Measurements from ENCODE around the gene OSBP2. TPM values are rescaled to one million over a fixed set of nuclear protein-coding genes. Genes with fewer than 3 reads are reported as not detected.

OSBP2 gene
- total and polyA plus RNA-seq, 10 of the 15 experiments (the other 5 are each of a cell fraction or from before 2014, with no cell fraction given) = 0.11 to 7.7 (median 3.6) TPM

DNA sequence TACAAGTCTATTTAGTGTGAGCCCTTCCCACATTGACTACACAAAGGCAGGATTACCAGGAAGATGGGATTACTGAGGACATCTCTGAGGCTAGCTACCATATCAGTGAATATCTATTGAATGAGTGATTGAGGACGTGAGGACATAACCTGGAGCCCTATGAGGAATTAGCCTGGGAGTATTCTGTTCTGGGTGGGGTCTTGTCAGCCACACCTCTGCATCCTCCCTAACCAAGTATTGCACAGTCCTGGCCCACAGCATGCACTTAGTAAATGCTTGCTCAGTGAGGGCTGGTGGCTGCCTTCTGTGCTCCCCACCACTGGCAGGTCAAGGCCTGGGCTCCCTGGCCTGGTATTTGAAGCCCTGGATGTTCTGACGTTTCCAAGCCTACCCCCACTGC is 41.8 kb upstream of the OSBP2 start:
- ChIA-PET POLR2A (interaction anchor here (0.5 kb wide), 1 partner anchor 1978 kb away, joined by 3 read pairs; no protein-coding TSS in a partner anchor), CTCF (interaction anchor here (1.0 kb wide), 1 partner anchor 8 kb away, joined by 8 read pairs; no protein-coding TSS in a partner anchor), SMC1A (ENCODE audit: uncharacterized antibody, unreplicated experiment) (no interaction called here), RAD21 (ENCODE audit: unreplicated experiment) (no interaction called here)
- Histone ChIP-seq H3K9me3 (replicated peaks; ENCODE audit: control insufficient read depth, insufficient read depth, low read length) (no peaks in the 10 kb centered on the region), H3K4me2 (ENCODE audit: control insufficient read depth, insufficient read depth) (no peak overlapping the region), H3K27ac (ENCODE audit: control insufficient read depth, insufficient read depth) (no peak overlapping the region), H2AFZ (ENCODE audit: control insufficient read depth, low read depth, low read length) (no peak overlapping the region), H3K9ac (ENCODE audit: control insufficient read depth, insufficient read depth, low read length) (no peak overlapping the region), H3K36me3 (ENCODE audit: control insufficient read depth in 2 of 2, insufficient read depth in 2 of 2, low read length in 1 of 2) (no peaks in the 10 kb centered on the region), H3K4me1 (ENCODE audit: control insufficient read depth, insufficient read depth, low read length) (peaks cover 8% of the 10 kb centered on the region), H3K4me3 (no peak overlapping the region), H4K20me1 (ENCODE audit: control insufficient read depth, insufficient read depth) (no peaks in the 10 kb centered on the region), H3K79me2 (ENCODE audit: control insufficient read depth, insufficient read depth, low read length) (no peaks in the 10 kb centered on the region), H3K27me3 (replicated peaks in 1 of 2; ENCODE audit: control insufficient read depth in 2 of 2, insufficient read depth in 2 of 2, low read length in 1 of 2) (no peaks in the 10 kb centered on the region)
- intact Hi-C loops (cut with micrococcal nuclease; ENCODE audit: unreplicated experiment) = no loop called here
- no peak for FAIRE-seq
- ATAC-seq = no peak
- DNase-seq (ENCODE audit: low read depth, low spot score) = no peak
- 30% methylated on average over 2 of the region's 2 CpGs for WGBS (ENCODE audit: insufficient coverage, insufficient replicate concordance, low lambda C conversion rate, missing lambda C conversion rate)
- BruUV-seq (replicated peaks) = no TSS peak
- in situ Hi-C loops (cut with MboI) = no loop called here
- TF ChIP-seq PAX8 (IDR thresholded peaks at IDR 0.05) = no peak
- no peak for TF ChIP-seq MTA2 (IDR thresholded peaks at IDR 0.05; ENCODE audit: low read depth)
- TF ChIP-seq ATF7 (IDR thresholded peaks at IDR 0.05; ENCODE audit: low read depth) = no peak
- TF ChIP-seq STAT1 (conservative IDR thresholded peaks at IDR 0.05) = no peak
- TF ChIP-seq, protein P1, sequence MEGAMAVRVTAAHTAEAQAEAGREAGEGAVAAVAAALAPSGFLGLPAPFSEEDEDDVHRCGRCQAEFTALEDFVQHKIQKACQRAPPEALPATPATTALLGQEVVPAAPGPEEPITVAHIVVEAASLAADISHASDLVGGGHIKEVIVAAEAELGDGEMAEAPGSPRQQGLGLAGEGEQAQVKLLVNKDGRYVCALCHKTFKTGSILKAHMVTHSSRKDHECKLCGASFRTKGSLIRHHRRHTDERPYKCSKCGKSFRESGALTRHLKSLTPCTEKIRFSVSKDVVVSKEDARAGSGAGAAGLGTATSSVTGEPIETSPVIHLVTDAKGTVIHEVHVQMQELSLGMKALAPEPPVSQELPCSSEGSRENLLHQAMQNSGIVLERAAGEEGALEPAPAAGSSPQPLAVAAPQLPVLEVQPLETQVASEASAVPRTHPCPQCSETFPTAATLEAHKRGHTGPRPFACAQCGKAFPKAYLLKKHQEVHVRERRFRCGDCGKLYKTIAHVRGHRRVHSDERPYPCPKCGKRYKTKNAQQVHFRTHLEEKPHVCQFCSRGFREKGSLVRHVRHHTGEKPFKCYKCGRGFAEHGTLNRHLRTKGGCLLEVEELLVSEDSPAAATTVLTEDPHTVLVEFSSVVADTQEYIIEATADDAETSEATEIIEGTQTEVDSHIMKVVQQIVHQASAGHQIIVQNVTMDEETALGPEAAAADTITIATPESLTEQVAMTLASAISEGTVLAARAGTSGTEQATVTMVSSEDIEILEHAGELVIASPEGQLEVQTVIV (IDR thresholded peaks at IDR 0.05; ENCODE audit: borderline replicate concordance, partially characterized antibody) = no peak
- TF ChIP-seq, protein P2, sequence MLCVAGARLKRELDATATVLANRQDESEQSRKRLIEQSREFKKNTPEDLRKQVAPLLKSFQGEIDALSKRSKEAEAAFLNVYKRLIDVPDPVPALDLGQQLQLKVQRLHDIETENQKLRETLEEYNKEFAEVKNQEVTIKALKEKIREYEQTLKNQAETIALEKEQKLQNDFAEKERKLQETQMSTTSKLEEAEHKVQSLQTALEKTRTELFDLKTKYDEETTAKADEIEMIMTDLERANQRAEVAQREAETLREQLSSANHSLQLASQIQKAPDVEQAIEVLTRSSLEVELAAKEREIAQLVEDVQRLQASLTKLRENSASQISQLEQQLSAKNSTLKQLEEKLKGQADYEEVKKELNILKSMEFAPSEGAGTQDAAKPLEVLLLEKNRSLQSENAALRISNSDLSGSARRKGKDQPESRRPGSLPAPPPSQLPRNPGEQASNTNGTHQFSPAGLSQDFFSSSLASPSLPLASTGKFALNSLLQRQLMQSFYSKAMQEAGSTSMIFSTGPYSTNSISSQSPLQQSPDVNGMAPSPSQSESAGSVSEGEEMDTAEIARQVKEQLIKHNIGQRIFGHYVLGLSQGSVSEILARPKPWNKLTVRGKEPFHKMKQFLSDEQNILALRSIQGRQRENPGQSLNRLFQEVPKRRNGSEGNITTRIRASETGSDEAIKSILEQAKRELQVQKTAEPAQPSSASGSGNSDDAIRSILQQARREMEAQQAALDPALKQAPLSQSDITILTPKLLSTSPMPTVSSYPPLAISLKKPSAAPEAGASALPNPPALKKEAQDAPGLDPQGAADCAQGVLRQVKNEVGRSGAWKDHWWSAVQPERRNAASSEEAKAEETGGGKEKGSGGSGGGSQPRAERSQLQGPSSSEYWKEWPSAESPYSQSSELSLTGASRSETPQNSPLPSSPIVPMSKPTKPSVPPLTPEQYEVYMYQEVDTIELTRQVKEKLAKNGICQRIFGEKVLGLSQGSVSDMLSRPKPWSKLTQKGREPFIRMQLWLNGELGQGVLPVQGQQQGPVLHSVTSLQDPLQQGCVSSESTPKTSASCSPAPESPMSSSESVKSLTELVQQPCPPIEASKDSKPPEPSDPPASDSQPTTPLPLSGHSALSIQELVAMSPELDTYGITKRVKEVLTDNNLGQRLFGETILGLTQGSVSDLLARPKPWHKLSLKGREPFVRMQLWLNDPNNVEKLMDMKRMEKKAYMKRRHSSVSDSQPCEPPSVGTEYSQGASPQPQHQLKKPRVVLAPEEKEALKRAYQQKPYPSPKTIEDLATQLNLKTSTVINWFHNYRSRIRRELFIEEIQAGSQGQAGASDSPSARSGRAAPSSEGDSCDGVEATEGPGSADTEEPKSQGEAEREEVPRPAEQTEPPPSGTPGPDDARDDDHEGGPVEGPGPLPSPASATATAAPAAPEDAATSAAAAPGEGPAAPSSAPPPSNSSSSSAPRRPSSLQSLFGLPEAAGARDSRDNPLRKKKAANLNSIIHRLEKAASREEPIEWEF (IDR thresholded peaks at IDR 0.05; ENCODE audit: insufficient replicate concordance, low read depth, low read length) = no peak
- no peak for TF ChIP-seq MYB (IDR thresholded peaks at IDR 0.05; ENCODE audit: borderline replicate concordance, low read depth, low read length)
- TF ChIP-seq RCOR1 (conservative IDR thresholded peaks at IDR 0.05; ENCODE audit: low read depth, low read length) = no peak
- TF ChIP-seq, protein P3, sequence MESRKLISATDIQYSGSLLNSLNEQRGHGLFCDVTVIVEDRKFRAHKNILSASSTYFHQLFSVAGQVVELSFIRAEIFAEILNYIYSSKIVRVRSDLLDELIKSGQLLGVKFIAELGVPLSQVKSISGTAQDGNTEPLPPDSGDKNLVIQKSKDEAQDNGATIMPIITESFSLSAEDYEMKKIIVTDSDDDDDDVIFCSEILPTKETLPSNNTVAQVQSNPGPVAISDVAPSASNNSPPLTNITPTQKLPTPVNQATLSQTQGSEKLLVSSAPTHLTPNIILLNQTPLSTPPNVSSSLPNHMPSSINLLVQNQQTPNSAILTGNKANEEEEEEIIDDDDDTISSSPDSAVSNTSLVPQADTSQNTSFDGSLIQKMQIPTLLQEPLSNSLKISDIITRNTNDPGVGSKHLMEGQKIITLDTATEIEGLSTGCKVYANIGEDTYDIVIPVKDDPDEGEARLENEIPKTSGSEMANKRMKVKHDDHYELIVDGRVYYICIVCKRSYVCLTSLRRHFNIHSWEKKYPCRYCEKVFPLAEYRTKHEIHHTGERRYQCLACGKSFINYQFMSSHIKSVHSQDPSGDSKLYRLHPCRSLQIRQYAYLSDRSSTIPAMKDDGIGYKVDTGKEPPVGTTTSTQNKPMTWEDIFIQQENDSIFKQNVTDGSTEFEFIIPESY (IDR thresholded peaks at IDR 0.05) = no peak
- TF ChIP-seq, protein P4, sequence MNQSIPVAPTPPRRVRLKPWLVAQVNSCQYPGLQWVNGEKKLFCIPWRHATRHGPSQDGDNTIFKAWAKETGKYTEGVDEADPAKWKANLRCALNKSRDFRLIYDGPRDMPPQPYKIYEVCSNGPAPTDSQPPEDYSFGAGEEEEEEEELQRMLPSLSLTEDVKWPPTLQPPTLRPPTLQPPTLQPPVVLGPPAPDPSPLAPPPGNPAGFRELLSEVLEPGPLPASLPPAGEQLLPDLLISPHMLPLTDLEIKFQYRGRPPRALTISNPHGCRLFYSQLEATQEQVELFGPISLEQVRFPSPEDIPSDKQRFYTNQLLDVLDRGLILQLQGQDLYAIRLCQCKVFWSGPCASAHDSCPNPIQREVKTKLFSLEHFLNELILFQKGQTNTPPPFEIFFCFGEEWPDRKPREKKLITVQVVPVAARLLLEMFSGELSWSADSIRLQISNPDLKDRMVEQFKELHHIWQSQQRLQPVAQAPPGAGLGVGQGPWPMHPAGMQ (IDR thresholded peaks at IDR 0.05; ENCODE audit: borderline replicate concordance) = no peak
- TF ChIP-seq ZNF207 (IDR thresholded peaks at IDR 0.05; ENCODE audit: borderline replicate concordance) = no peak
- TF ChIP-seq, protein P5, sequence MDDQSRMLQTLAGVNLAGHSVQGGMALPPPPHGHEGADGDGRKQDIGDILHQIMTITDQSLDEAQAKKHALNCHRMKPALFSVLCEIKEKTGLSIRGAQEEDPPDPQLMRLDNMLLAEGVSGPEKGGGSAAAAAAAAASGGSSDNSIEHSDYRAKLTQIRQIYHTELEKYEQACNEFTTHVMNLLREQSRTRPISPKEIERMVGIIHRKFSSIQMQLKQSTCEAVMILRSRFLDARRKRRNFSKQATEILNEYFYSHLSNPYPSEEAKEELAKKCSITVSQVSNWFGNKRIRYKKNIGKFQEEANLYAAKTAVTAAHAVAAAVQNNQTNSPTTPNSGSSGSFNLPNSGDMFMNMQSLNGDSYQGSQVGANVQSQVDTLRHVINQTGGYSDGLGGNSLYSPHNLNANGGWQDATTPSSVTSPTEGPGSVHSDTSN (IDR thresholded peaks at IDR 0.05; ENCODE audit: insufficient replicate concordance, low read depth, low read length) = no peak
